HTERT RPE-1 (cell line): ENCODE data around the gene BFSP1.

Source experiments
- in situ Hi-C: fragments of 300-500 bp; cut with MboI; formaldehyde crosslinking; loops from 4 replicates; pipeline ENCODE4 v1.14.3; 2020; ENCODE audit warnings: low sequenced_read_pairs

Gene BFSP1

DNA sequence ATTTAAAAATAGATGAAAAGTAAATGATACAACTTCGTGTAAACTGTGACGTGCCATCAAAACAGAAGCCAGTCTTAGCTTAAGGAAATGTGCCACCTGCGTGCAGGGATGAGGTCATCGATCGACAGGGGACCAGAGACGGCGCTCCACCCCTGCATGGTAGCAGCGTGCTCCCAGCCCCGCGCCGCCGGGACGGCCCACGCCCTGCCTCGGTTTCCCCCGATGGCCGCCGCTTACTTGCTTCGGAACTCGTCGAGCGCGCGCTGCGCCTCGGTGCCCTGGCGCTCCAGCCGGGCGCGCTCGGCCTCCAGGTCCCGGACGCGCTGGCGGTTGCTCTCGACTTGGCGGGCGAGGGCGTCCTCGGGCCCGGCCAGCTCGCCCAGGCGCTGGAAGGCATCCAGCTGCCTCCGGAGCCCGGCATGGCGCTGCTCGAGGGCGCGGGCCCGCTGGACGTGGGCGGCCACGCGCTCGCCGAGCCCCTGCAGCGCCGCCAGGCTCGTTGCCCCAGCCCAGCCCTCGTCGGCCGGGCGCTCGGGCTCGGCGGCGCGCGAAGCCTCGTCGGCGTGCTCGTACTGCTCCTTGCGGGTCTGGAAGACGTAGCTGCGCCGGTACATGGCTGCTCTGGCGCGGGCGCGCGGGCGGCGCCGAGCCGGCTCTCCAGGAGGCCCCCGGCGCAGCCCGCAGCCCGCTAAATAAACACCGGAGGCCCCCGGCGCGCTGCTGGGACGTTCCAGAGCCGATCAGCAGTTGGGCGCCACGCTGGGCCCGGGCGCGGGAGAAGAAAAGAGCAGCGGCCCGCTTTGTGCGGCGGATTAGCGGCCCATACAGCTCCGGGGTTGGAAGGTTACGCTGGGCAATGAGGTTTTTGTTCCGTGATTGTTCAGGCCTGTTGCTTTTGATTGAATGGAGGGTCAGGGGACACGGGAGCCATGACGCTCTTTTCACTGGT lies at the start of gene BFSP1:
Gene BFSP1 (minus strand): TSS at position 664 of the 949 bp plus-strand sequence. CDS start 50 bp downstream, at position 614.
- in situ Hi-C loops = no loop called here

DNA sequence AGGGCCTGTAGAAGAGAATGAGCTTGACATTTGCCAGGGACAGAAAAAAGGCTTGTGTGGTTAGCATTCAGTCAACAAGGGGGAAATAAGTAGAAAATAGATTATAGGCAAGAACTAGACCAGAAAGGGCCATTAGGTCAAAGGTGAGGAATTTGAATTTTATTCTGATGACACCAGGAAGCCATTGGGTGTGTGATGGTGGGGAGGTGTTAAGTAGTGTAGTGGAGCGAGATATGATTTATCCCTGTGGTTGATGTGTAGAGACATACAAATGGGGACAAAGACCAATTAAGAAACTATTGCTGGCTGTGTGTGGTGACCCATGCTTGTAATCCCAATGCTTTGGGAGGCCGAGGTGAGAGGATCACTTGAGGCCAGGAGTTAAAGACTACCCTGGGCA lies 49.7 kb upstream of the BFSP1 start:
- in situ Hi-C loops = no loop called here

- in situ Hi-C loops = no loop called here
These were observed 48.3 kb upstream of the BFSP1 start for GRCh38 chr20:17579369-17580039.

DNA sequence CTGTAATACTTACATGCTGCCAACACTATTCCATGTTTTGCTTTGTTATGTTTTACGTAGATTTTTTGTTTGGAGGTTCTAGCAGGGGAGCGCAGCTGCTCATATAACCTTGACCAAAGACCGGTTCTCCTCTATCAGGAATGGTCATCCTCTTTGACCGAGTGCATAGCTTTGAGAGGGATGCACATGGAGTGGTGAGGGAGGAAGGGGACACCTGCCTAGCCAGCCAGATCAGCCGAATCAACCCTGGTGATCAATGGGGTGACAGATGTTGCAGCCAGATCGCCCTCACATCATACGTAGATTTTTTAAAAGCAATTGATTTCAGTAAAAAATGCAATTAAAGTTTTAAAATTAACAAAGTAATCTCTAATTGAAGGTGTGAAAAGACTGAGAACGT lies 45.0 kb upstream of the BFSP1 start:
- in situ Hi-C loops = no loop called here

DNA sequence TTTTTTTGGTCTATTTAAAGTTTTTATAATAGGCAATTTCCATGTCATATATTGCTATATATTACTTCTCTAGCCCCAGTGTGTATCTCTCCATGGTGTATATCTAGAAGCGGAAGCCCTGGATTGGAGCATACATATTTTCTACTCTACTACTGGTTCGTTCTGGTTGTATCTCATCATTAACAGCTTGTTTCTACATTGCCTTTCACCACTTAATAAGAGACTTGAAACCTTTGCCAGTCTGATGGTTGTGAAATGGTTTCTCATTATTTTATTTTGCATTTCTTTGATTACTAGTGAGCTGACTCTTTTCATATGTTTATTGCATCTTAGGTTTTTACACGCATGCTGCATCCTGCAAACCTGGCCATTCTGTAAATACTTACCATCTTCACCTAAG lies 42.3 kb upstream of the BFSP1 start:
- in situ Hi-C loops = no loop called here

GRCh38 chr20:17572034-17572638 lies 41.0 kb upstream of the BFSP1 start:
- in situ Hi-C loops = no loop called here

DNA sequence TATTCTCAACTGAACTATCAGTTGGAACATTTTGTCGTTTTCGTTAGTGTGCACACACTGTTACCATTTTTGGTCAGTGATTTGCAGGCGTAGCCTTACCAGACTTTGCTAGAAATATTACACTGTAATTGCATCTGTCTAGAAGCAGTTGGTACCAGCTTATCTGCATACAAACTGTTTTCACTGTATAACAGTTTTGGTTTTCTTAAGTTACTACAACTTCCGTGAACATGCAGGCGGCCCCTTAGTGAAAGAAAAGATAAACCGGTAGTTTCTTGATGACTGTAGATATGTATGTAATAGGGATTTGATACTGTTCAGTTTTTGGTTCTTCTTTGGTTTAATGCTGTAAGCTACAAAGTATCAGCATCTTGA lies 40.0 kb upstream of the BFSP1 start:
- in situ Hi-C loops = no loop called here

GRCh38 chr20:17570347-17571152 lies 39.4 kb upstream of the BFSP1 start:
- in situ Hi-C loops = no loop called here

- in situ Hi-C loops = no loop called here
These were observed 38.6 kb upstream of the BFSP1 start, which contains the start of gene DSTN for GRCh38 chr20:17569616-17570346. TSS of gene DSTN (plus strand) at chr20:17570075. CDS start at chr20:17570209, 134 bp downstream.

DNA sequence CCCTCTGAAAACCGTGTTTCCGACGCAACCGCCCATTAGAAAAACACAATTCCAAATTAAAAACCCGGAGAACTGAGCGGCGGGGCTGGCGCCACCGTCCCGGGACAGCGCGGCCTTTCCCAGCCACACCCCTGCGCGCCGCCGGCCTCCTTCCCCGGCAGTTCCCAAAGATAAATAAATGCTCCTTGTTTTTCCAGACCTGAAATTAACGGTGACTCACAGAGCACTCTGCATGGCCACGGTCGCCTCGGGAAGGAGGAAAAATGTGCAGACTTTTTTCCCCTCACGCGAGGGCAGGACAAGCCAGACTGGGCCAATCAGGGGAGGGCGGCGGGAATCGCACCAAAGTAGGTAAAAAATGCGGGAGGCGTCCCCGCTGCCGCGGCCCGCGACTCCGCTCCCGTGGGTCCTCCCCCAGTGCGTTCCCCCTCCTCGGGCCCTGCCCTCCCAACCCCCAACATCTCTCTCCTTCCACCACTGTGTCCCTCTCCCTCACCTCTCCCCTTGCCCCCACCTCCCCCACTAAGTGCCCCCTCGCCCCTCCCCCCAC lies 37.9 kb upstream of the BFSP1 start:
- in situ Hi-C loops = no loop called here

GRCh38 chr20:17568045-17568788 lies 37.0 kb upstream of the BFSP1 start:
- in situ Hi-C loops = no loop called here

DNA sequence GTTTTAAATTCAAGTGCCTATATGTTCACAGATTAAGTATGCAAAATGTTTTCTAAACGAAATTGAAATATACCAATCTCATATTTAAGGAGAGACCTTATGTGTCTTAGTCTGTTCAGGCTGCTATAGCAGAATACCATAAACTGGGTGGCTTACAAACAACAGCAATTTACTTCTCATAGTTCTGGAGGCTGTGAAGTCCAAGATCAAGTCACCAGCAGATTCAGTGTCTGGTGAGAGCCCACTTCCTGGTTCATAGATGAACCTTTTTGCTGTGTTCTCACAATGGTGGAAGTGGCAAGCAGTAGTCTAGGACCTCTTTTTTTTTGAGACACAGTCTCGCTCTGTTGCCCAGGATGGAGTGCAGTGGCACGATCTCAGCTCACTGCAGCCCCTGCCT lies 35.2 kb upstream of the BFSP1 start:
- in situ Hi-C loops = no loop called here

DNA sequence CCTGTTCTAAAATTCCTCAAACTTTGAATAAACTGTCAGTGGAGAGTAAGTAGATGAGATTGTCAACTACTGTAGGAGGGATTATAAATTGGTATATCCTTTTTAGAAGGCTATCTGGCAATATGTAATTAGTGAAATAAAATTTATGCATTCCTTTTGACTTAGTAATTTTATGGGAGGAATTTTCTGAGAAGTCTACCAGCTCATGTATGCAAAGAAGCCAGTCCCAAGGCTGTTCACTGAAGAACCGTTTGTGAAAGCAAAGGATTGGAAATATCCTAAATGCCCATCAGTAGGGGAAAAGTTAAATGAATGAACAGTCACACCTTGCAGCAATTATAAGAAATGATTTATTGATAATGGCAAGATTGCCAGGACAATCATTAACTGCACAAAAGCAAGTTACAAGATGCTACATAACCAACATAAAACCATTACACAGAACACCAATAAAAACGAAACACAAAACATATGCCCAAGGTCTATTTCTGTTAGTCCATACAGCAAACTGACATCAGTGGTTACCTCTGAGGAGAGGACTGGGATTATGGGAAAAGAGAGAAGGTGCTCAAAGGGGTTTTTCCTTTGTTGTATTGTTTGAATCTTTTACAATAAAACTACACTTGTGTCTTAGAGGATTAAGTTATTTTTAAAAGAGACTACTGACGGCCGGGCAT lies 34.1 kb upstream of the BFSP1 start:
- in situ Hi-C loops = no loop called here

- in situ Hi-C loops = no loop called here
These were observed 31.7 kb upstream of the BFSP1 start for GRCh38 chr20:17562804-17563305.

- in situ Hi-C loops = no loop called here
These were observed 29.3 kb upstream of the BFSP1 start for GRCh38 chr20:17560344-17561074.

- in situ Hi-C loops = no loop called here
These were observed 28.2 kb upstream of the BFSP1 start for GRCh38 chr20:17559338-17559737.

GRCh38 chr20:17558941-17559304 lies 27.7 kb upstream of the BFSP1 start:
- in situ Hi-C loops = no loop called here
